HEK293 (cell line): Measurements from ENCODE around the gene ECI1.

Experiments
- CTCF ChIA-PET: fragments of 350-600 bp; formaldehyde crosslinking; extraction: SDS; loops from one replicate; lab custom pipeline; 2021; ENCODE audit warnings: antibody characterized with exemption; lab: Yijun Ruan, JAX
- POLR2A ChIA-PET: fragments of 300-600 bp; formaldehyde crosslinking; extraction: SDS; loops from one replicate; lab custom pipeline; 2020; ENCODE audit warnings: antibody characterized with exemption, inconsistent platforms; lab: Yijun Ruan, JAX
- H3K27ac ChIP-seq: fragments of 200-500 bp; sonication (Bioruptor generic); 2 replicates; pipeline ENCODE4 v1.5.1; 2014; ENCODE audit warnings: low read depth, low read length, control low read depth, inconsistent platforms; ENCODE audit errors: extremely low read depth
- H3K36me3 ChIP-seq, 2 experiments: fragments of 200-500 bp in 1 of 2; sonication (Bioruptor generic) in 1 of 2; 1 replicate in 1 of 2; 2 replicates in 1 of 2; pipeline ENCODE4 v1.5.1; 2014 to 2017; ENCODE audit warnings: inconsistent platforms in 2 of 2, low read length in 2 of 2; ENCODE audit not compliant: control insufficient read depth in 2 of 2, insufficient read depth in 1 of 2
- H3K4me1 ChIP-seq: fragments of 200-500 bp; sonication (Bioruptor generic); 2 replicates; pipeline ENCODE4 v1.5.1; 2014; ENCODE audit warnings: mild to moderate bottlenecking, low read length, inconsistent platforms; ENCODE audit not compliant: control insufficient read depth, insufficient read depth
- H3K4me3 ChIP-seq: 2 replicates; pipeline ENCODE4 v1.5.1; 2011; ENCODE audit warnings: low read depth, mild to moderate bottlenecking, control low read depth, low read length, moderate library complexity
- H3K9me3 ChIP-seq: fragments of 200-500 bp; sonication (Bioruptor generic); 2 replicates; pipeline ENCODE4 v1.5.1; 2014; ENCODE audit warnings: low read depth, low read length, inconsistent platforms; ENCODE audit not compliant: control insufficient read depth, insufficient read depth
- PRDM1 ChIP-seq: fragments of 450-650 bp; formaldehyde crosslinking; IDR thresholded peaks from 2 replicates; pipeline ENCODE4; 2016; ENCODE audit warnings: missing biosample characterization, missing genetic modification characterization
- SCRT1 ChIP-seq: fragments of 450-650 bp; formaldehyde crosslinking; IDR thresholded peaks from 2 replicates; pipeline ENCODE4 v1.5.1; 2016; ENCODE audit warnings: missing biosample characterization, missing genetic modification characterization, borderline replicate concordance
- SCRT2 ChIP-seq: fragments of 450-650 bp; formaldehyde crosslinking; IDR thresholded peaks from 2 replicates; pipeline ENCODE4 v1.5.1; 2016; ENCODE audit warnings: missing biosample characterization, missing genetic modification characterization
- SETDB1 ChIP-seq: IDR thresholded peaks from one replicate; pipeline ENCODE4 v1.6.1; 2017; ENCODE audit warnings: mild to moderate bottlenecking, low read length, moderate library complexity, mixed read lengths; ENCODE audit not compliant: insufficient read length
- ZBTB21 ChIP-seq: fragments of 450-650 bp; formaldehyde crosslinking; IDR thresholded peaks from 2 replicates; pipeline ENCODE4 v1.5.1; 2017; ENCODE audit warnings: missing biosample characterization, missing genetic modification characterization
- ZFP37 ChIP-seq: fragments of 450-650 bp; formaldehyde crosslinking; IDR thresholded peaks from 2 replicates; pipeline ENCODE4 v1.5.1; 2016; ENCODE audit warnings: missing biosample characterization, missing genetic modification characterization
- ZNF132 ChIP-seq: fragments of 450-650 bp; formaldehyde crosslinking; IDR thresholded peaks from 2 replicates; pipeline ENCODE4 v1.5.1; 2017; ENCODE audit warnings: missing biosample characterization, missing genetic modification characterization, borderline replicate concordance
- ZNF133 ChIP-seq: fragments of 450-650 bp; formaldehyde crosslinking; IDR thresholded peaks from 2 replicates; pipeline ENCODE4 v1.5.1; 2016; ENCODE audit warnings: missing biosample characterization, missing genetic modification characterization
- ZNF138 ChIP-seq: fragments of 450-650 bp; formaldehyde crosslinking; IDR thresholded peaks from 2 replicates; pipeline ENCODE4 v1.5.1; 2016; ENCODE audit warnings: missing biosample characterization, missing genetic modification characterization, borderline replicate concordance
- ZNF16 ChIP-seq: fragments of 450-650 bp; formaldehyde crosslinking; IDR thresholded peaks from 2 replicates; pipeline ENCODE4 v1.5.1; 2016; ENCODE audit warnings: low read depth, missing biosample characterization, missing genetic modification characterization
- ZNF174 ChIP-seq: fragments of 450-650 bp; formaldehyde crosslinking; IDR thresholded peaks from 2 replicates; pipeline ENCODE4 v1.5.0; 2017; ENCODE audit warnings: missing biosample characterization, mild to moderate bottlenecking, missing genetic modification characterization
- ZNF341 ChIP-seq: fragments of 450-650 bp; formaldehyde crosslinking; IDR thresholded peaks from 2 replicates; pipeline ENCODE4; 2016; ENCODE audit warnings: low read depth, missing biosample characterization, missing genetic modification characterization
- ZNF548 ChIP-seq: fragments of 450-650 bp; formaldehyde crosslinking; IDR thresholded peaks from 2 replicates; pipeline ENCODE4 v1.5.1; 2016; ENCODE audit warnings: missing biosample characterization, missing genetic modification characterization
- ZNF585B ChIP-seq: fragments of 450-650 bp; formaldehyde crosslinking; IDR thresholded peaks from 2 replicates; pipeline ENCODE4 v1.5.1; 2016; ENCODE audit warnings: missing biosample characterization, missing genetic modification characterization
- ZNF677 ChIP-seq: fragments of 450-650 bp; IDR thresholded peaks from 2 replicates; pipeline ENCODE4 v1.5.0; 2018; ENCODE audit warnings: missing biosample characterization, mild to moderate bottlenecking, missing genetic modification characterization, moderate library complexity
- ZNF768 ChIP-seq: fragments of 450-650 bp; formaldehyde crosslinking; IDR thresholded peaks from 2 replicates; pipeline ENCODE4 v1.5.1; 2018; ENCODE audit warnings: missing biosample characterization, mild to moderate bottlenecking, missing genetic modification characterization
- ZNF792 ChIP-seq: fragments of 450-650 bp; formaldehyde crosslinking; IDR thresholded peaks from 2 replicates; pipeline ENCODE4 v1.5.1; 2016; ENCODE audit warnings: missing biosample characterization, missing genetic modification characterization
- ZNF830 ChIP-seq: fragments of 450-650 bp; IDR thresholded peaks from 2 replicates; pipeline ENCODE4 v1.5.0; 2018; ENCODE audit warnings: missing biosample characterization, missing genetic modification characterization, low read depth, mild to moderate bottlenecking, moderate library complexity
- ZSCAN16 ChIP-seq: fragments of 450-650 bp; formaldehyde crosslinking; IDR thresholded peaks from 2 replicates; pipeline ENCODE4 v1.5.1; 2016; ENCODE audit warnings: missing biosample characterization, missing genetic modification characterization
- ZSCAN23 ChIP-seq: fragments of 450-650 bp; formaldehyde crosslinking; IDR thresholded peaks from 2 replicates; pipeline ENCODE4 v1.5.1; 2016; ENCODE audit warnings: missing biosample characterization, missing genetic modification characterization
- TF ChIP-seq, protein P1 (sequence below): fragments of 450-650 bp; formaldehyde crosslinking; IDR thresholded peaks from 2 replicates; pipeline ENCODE4 v1.5.1; 2017; ENCODE audit warnings: missing biosample characterization, missing genetic modification characterization
- TF ChIP-seq, protein P2 (sequence below): fragments of 450-650 bp; formaldehyde crosslinking; IDR thresholded peaks from 2 replicates; pipeline ENCODE4 v1.5.1; 2017; ENCODE audit warnings: missing biosample characterization, missing genetic modification characterization
- TF ChIP-seq, protein P3 (sequence below): fragments of 450-650 bp; formaldehyde crosslinking; IDR thresholded peaks from 2 replicates; pipeline ENCODE4 v1.5.1; 2016; ENCODE audit warnings: missing biosample characterization, missing genetic modification characterization

ECI1 gene

DNA sequence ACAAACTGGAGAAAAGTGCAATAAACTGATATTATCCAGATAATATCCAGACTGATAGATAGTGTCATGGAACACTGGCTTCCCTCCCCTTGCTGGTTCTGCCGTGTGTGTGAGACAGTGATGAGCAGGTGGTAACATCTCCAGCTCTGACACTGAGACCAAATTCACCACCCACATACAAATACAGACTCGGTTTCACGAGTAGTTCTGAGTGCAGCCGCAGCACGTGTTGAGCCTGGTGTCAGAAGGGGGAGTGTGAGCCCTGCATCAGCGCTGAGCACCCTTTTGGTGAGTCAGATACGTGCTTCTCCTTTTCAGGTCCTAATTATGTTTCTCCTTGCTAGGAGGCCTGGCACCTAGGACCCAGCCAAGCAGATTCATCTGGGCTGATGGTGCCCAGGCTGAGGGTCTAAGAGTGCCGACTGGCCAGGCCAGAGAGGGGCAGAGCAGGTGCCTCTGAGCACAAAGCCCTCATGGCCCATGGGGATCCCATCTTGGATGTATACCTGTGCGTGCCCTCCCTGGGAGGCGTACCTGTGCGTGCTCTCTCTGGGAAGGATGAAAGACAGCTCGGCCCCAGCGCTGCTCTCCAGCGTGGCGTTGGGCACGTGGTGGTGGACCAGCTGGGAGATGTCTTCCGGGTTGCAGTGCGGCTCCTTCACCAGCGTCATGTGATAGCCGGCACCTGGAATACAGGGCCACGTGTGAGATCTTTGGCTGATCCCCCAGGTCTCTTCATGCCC, 43.8 kb upstream of the ECI1 start:
- H3K36me3 ChIP-seq, result peaks cover 0 to 26% of the 10 kb centered on the region in 2 experiments; a peak in 2 of 3 replicates
- ChIA-PET CTCF (interaction anchor here (0.6 to 1.0 kb wide), 4 partner anchors 25 to 206 kb away, joined by 3 to 5 read pairs (median 4); no protein-coding TSS in a partner anchor), POLR2A (interaction anchor here (0.7 kb wide), 1 partner anchor 21 kb away, joined by 5 read pairs; no protein-coding TSS in a partner anchor)
- no peak overlapping the region for H3K4me3 ChIP-seq
- TF ChIP-seq ZNF830 (tag by site-specific recombination), result no peak
- no peak for TF ChIP-seq ZNF585B (tag by site-specific recombination)
- H3K27ac ChIP-seq, result no peak overlapping the region
- no peaks in the 10 kb centered on the region for H3K9me3 ChIP-seq
- no peaks in the 10 kb centered on the region for H3K4me1 ChIP-seq

DNA sequence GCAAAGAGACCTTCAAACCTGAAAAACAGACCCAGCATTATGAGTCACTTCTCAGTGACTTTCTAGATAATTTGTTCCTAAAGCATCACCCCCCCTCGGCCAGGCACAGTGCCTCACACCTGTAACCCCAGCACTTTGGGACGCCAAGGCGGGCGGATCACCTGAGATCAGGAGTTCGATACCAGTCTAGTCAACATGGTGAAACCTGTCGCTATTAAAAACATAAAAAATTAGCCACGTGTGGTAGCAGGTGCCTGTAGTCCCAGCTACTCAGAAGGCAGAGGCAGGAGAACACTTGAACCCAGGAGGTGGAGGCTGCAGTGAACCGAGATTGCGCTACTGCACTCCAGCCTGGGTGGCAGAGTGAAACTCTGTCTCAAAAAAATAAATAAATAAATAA, 40.8 kb upstream of the ECI1 start:
- CTCF ChIA-PET, result interaction anchor here (1.2 kb wide), 1 partner anchor 209 kb away, joined by 3 read pairs; no protein-coding TSS in a partner anchor
- TF ChIP-seq ZFP37 (tag by site-specific recombination) (no peak), ZNF768 (tag by site-specific recombination) (no peak), ZNF341 (tag by site-specific recombination) (no peak), SCRT2 (tag by site-specific recombination) (peak; percentile 78), ZSCAN16 (tag by site-specific recombination) (no peak), ZNF174 (tag by site-specific recombination) (no peak), SCRT1 (tag by site-specific recombination) (peak; percentile 79)
- TF ChIP-seq, protein P1, sequence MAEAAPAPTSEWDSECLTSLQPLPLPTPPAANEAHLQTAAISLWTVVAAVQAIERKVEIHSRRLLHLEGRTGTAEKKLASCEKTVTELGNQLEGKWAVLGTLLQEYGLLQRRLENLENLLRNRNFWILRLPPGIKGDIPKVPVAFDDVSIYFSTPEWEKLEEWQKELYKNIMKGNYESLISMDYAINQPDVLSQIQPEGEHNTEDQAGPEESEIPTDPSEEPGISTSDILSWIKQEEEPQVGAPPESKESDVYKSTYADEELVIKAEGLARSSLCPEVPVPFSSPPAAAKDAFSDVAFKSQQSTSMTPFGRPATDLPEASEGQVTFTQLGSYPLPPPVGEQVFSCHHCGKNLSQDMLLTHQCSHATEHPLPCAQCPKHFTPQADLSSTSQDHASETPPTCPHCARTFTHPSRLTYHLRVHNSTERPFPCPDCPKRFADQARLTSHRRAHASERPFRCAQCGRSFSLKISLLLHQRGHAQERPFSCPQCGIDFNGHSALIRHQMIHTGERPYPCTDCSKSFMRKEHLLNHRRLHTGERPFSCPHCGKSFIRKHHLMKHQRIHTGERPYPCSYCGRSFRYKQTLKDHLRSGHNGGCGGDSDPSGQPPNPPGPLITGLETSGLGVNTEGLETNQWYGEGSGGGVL (tag by site-specific recombination), result no peak
- H3K27ac ChIP-seq, result no peak overlapping the region
- no peaks in the 10 kb centered on the region for H3K4me1 ChIP-seq
- H3K36me3 ChIP-seq, result peaks cover 2 to 35% of the 10 kb centered on the region in 2 experiments; a peak in 2 of 3 replicates
- H3K9me3 ChIP-seq, result no peaks in the 10 kb centered on the region
- no peak overlapping the region for H3K4me3 ChIP-seq
- POLR2A ChIA-PET, result no interaction called here

DNA sequence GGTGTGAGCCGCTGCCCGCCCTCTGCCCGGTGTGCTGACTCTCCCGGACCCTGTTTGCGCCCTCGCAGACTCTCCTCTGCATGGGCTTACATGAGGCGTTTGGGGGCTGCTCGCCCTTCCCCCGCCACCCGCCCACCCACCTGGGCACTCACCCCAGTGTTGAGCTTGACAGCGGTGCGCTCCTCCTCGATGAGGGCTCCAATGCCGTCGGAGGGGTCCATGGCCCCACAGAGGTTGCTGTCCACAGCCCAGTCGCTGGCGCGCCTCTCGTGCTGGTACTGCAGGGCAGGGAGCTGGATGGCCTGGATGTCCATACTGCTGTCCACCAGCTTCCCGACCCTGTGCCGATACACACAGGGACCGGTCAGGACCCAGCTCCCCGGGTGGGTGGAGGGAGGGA, 37.9 kb upstream of the ECI1 start:
- Histone ChIP-seq H3K9me3 (no peaks in the 10 kb centered on the region), H3K36me3 (peaks cover 3 to 28% of the 10 kb centered on the region in 2 experiments; a peak in 2 of 3 replicates), H3K4me1 (no peaks in the 10 kb centered on the region), H3K4me3 (no peak overlapping the region), H3K27ac (no peak overlapping the region)
- TF ChIP-seq ZNF16 (no peak), SCRT1 (tag by site-specific recombination) (no peak)
- ChIA-PET POLR2A (no interaction called here), CTCF (interaction anchor here (1.0 kb wide), 1 partner anchor 8 kb away, joined by 3 read pairs; no protein-coding TSS in a partner anchor)

DNA sequence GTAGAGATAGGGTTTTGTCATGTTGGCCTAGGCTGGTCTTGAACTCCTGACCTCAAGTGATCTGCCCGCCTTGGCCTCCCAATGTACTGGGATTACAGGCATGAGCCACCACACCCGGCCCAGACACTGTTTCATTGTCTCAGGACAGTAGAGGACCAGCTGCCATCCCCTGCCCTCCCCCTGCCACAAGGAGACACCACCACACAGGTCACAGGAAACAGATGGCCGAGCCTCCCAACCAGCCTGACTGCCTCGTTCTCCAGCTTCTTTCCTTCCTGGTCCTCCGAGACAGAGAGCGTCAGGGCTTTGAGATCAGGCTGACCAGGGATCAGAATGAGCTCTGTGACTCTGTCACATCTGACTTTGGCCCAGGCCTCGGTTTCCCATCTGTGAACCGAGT, 37.3 kb upstream of the ECI1 start:
- Histone ChIP-seq H3K9me3 (no peaks in the 10 kb centered on the region), H3K36me3 (peaks cover 3 to 32% of the 10 kb centered on the region in 2 experiments; a peak in 2 of 3 replicates), H3K27ac (no peak overlapping the region), H3K4me1 (no peaks in the 10 kb centered on the region), H3K4me3 (no peak overlapping the region)
- POLR2A ChIA-PET, result no interaction called here
- CTCF ChIA-PET, result interaction anchor here (0.5 to 0.9 kb wide), 3 partner anchors 37 to 253 kb away, joined by 3 read pairs; no protein-coding TSS in a partner anchor
- TF ChIP-seq ZNF548 (tag by site-specific recombination) (no peak), PRDM1 (tag by site-specific recombination) (no peak), ZNF133 (no peak), ZNF585B (tag by site-specific recombination) (no peak), SETDB1 (no peak), ZNF677 (tag by site-specific recombination) (no peak), ZSCAN23 (tag by site-specific recombination) (no peak), ZNF132 (no peak), ZNF792 (tag by site-specific recombination) (no peak), ZBTB21 (no peak), ZNF138 (no peak)
- TF ChIP-seq, protein P2, sequence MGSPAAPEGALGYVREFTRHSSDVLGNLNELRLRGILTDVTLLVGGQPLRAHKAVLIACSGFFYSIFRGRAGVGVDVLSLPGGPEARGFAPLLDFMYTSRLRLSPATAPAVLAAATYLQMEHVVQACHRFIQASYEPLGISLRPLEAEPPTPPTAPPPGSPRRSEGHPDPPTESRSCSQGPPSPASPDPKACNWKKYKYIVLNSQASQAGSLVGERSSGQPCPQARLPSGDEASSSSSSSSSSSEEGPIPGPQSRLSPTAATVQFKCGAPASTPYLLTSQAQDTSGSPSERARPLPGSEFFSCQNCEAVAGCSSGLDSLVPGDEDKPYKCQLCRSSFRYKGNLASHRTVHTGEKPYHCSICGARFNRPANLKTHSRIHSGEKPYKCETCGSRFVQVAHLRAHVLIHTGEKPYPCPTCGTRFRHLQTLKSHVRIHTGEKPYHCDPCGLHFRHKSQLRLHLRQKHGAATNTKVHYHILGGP (tag by site-specific recombination), result no peak
- TF ChIP-seq, protein P3, sequence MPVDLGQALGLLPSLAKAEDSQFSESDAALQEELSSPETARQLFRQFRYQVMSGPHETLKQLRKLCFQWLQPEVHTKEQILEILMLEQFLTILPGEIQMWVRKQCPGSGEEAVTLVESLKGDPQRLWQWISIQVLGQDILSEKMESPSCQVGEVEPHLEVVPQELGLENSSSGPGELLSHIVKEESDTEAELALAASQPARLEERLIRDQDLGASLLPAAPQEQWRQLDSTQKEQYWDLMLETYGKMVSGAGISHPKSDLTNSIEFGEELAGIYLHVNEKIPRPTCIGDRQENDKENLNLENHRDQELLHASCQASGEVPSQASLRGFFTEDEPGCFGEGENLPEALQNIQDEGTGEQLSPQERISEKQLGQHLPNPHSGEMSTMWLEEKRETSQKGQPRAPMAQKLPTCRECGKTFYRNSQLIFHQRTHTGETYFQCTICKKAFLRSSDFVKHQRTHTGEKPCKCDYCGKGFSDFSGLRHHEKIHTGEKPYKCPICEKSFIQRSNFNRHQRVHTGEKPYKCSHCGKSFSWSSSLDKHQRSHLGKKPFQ (tag by site-specific recombination), result no peak
